Measurements from ENCODE around the gene NT5C3B. TPM values are rescaled to one million over a fixed set of nuclear protein-coding genes. Genes with fewer than 3 reads are reported as not detected.

NT5C3B gene
- polyA plus RNA-seq, 1 donor from 2014 or later = 272 TPM

Small RNAs within 50 kb of the gene (small RNA-seq; reads per million reads assigned to genes)
- 0 reads per million in 3 experiments for gene AC125257.2

Other genes starting within 250 kb of the NT5C3B start
- not detected in 2 replicates for gene KRT14, start 249.3 kb downstream of the NT5C3B start, polyA plus RNA-seq
- not detected in 2 replicates for gene KRT16, start 223.5 kb downstream of the NT5C3B start, polyA plus RNA-seq
- 0.78 TPM in 1 of 2 replicates, not detected in the other for gene KRT17, start 211.7 kb downstream of the NT5C3B start, polyA plus RNA-seq
- 257 and 258 TPM in 2 replicates for gene EIF1, start 147.3 kb downstream of the NT5C3B start, polyA plus RNA-seq
- not detected in 2 replicates for gene GAST, start 123.9 kb downstream of the NT5C3B start, polyA plus RNA-seq
- gene HAP1, start 101.6 kb downstream of the NT5C3B start, polyA plus RNA-seq = 0.79 and 1.5 TPM in 2 replicates
- 46.1 and 82.2 TPM in 2 replicates for gene JUP, start 49.5 kb downstream of the NT5C3B start, polyA plus RNA-seq
- gene P3H4, start 24.3 kb downstream of the NT5C3B start, polyA plus RNA-seq = 17.8 and 20.5 TPM in 2 replicates
- gene FKBP10, start 23.2 kb downstream of the NT5C3B start, polyA plus RNA-seq = 3.5 and 7.6 TPM in 2 replicates
- 0.22 TPM in 1 of 2 replicates, not detected in the other for gene KLHL10, start 1.6 kb upstream of the NT5C3B start, polyA plus RNA-seq
- 30.3 and 31.1 TPM in 2 replicates for gene KLHL11, start 29.2 kb upstream of the NT5C3B start, polyA plus RNA-seq
- 136 and 148 TPM in 2 replicates for gene ACLY, start 82.7 kb upstream of the NT5C3B start, polyA plus RNA-seq
- gene ODAD4, start 94.4 kb upstream of the NT5C3B start, polyA plus RNA-seq = 5.2 and 5.7 TPM in 2 replicates
- 27.7 and 29.6 TPM in 2 replicates for gene CNP, start 130.6 kb upstream of the NT5C3B start, polyA plus RNA-seq
- gene DNAJC7, start 181.2 kb upstream of the NT5C3B start, polyA plus RNA-seq = 107 and 126 TPM in 2 replicates
- 60.2 and 69.9 TPM in 2 replicates for gene NKIRAS2, start 183.9 kb upstream of the NT5C3B start, polyA plus RNA-seq
- gene C17orf113, start 214.4 kb upstream of the NT5C3B start, polyA plus RNA-seq = 3.0 and 5.2 TPM in 2 replicates

Measured in neural cell (in vitro differentiated cells).